Ovary (tissue), 9 donors: ENCODE results near the gene ST6GALNAC3. TPM values are rescaled to one million over a fixed set of nuclear protein-coding genes. Genes with fewer than 3 reads are reported as not detected.

Experiments used
- DNase-seq, 5 donors: peaks; one replicate each; pipeline ENCODE4 v3.0.0-alpha.2; 2019 to 2020
- H3K27ac ChIP-seq, 2 donors: fragments of 200-600 bp; one replicate each; pipeline versions ENCODE4 v1.5.1 to v1.8.0; 2019 to 2022
- H3K27me3 ChIP-seq: fragments of 200-600 bp; one replicate; pipeline ENCODE4 v1.8.0; 2022
- H3K36me3 ChIP-seq: fragments of 200-600 bp; sonication (generic); one replicate; pipeline ENCODE4 v1.5.1; 2019
- H3K4me1 ChIP-seq: one replicate; pipeline ENCODE4 v1.8.1; 2013; ENCODE audit warnings: mild to moderate bottlenecking, moderate library complexity; ENCODE audit not compliant: insufficient read depth
- H3K4me3 ChIP-seq: fragments of 200-600 bp; sonication (generic); one replicate; pipeline ENCODE4 v1.5.1; 2017
- H3K9me3 ChIP-seq, 2 donors: fragments of 200-600 bp in 1 of 2; sonication (generic) in 1 of 2; one replicate each; pipeline versions ENCODE4 v1.5.1 to v1.8.1; 2013 to 2019; ENCODE audit warnings: mild to moderate bottlenecking in 1 of 2, moderate library complexity in 1 of 2
- CTCF ChIP-seq, 3 donors: fragments of 450-650 bp in 2 of 3; fragments of 200-600 bp in 1 of 3; IDR thresholded peaks; one replicate each; pipeline versions ENCODE4 v1.5.1 to v1.8.0; 2016 to 2022; ENCODE audit warnings: antibody characterized with exemption in 3 of 3, mild to moderate bottlenecking in 1 of 3
- EP300 ChIP-seq: sonication (generic); formaldehyde crosslinking; IDR thresholded peaks from one replicate; pipeline ENCODE4 v1.6.1; 2017; ENCODE audit warnings: antibody characterized with exemption
- POLR2A ChIP-seq: fragments of 450-650 bp; IDR thresholded peaks from one replicate; pipeline ENCODE4 v1.6.1; 2017; ENCODE audit warnings: antibody characterized with exemption, mild to moderate bottlenecking, moderate library complexity
- WGBS, 3 donors: extraction: QIAGEN DNeasy Blood & Tissue Kit in 1 of 3; methylation state at CpG; one replicate each; pipeline versions ENCODE4 v1.1.5 to v1.1.7; 2013 to 2017; 5-methylcytosine and 5-hydroxymethylcytosine counted together
- intact Hi-C, 4 donors: fragments of 100-400 bp; cut with DNase I; formaldehyde crosslinking; loops; one replicate each; pipeline versions ENCODE4 v1.11.0 to v1.15.1; 2022 to 2023
- polyA plus RNA-seq, 2 donors: library from polyadenylated mRNA; stranded (reverse); fragments of 200-250 nt in 1 of 2; fragments of 350-450 nt in 1 of 2; fragmentation: Illumina TruSeq in 1 of 2; extraction: RNeasy Lipid Tissue Mini Kit (QIAGEN cat#74804) in 1 of 2; gene quantifications; one replicate each; pipeline ENCODE4 v1.2.3, GENCODE V29; 2013 to 2014
- total RNA-seq, 7 donors: library from RNA; depleted of rRNA in 2 of 7; stranded (reverse); fragments of >200 nt in 2 of 7; fragmentation: NEBNext Ultra II Directional in 3 of 7; extraction: Animal tissue kit (Norgen Biotek cat#: 25700) in 3 of 7; gene quantifications; one replicate each; pipeline versions ENCODE4 v1.1.0 to v1.2.4, GENCODE V29; 2016 to 2023
- donor health status: DM: no; HTN: no; CAD: no; lungs with moderate emphysema.
- donor health status: DM: no; HTN: no; CAD: no.
- donor health status: Bipolar disorder and iron deficiency.
- donor health status: DM: yes; HTN: yes; CAD: no.
- donor health status: DM: no; HTN: no; CAD: no.
- donor health status: DM: yes; HTN: yes; CAD: no.

ST6GALNAC3 gene
- total and polyA plus RNA-seq, 9 donors = 1.9 to 6.7 (median 4.0) TPM

GRCh38 chr1:76209648-76210047, 135.1 kb downstream of the ST6GALNAC3 start:
- WGBS, 3 donors = 76 to 85% (median 83%) methylated on average over 3 of the region's 3 CpGs

GRCh38 chr1:76210160-76210559, 135.6 kb downstream of the ST6GALNAC3 start:
- no peak for DNase-seq
- H3K27ac ChIP-seq = no peak overlapping the region
- no peaks in the 10 kb centered on the region for H3K27me3 ChIP-seq
- no peaks in the 10 kb centered on the region for H3K9me3 ChIP-seq
- intact Hi-C loops = no loop called here
- H3K4me1 ChIP-seq = no peaks in the 10 kb centered on the region
- no peak overlapping the region for H3K4me3 ChIP-seq
- no peaks in the 10 kb centered on the region for H3K36me3 ChIP-seq
- TF ChIP-seq POLR2A (no peak), CTCF (IDR thresholded peaks at IDR 0.05) (no peak)

More at GRCh38 chr1:76209648-76210047, 135.1 kb downstream of the ST6GALNAC3 start:
- DNase-seq = no peak
- intact Hi-C loops = no loop called here
- Histone ChIP-seq H3K27ac (no peak overlapping the region), H3K4me1 (no peaks in the 10 kb centered on the region), H3K27me3 (no peaks in the 10 kb centered on the region), H3K9me3 (no peaks in the 10 kb centered on the region), H3K36me3 (no peaks in the 10 kb centered on the region), H3K4me3 (no peak overlapping the region)
- TF ChIP-seq CTCF (IDR thresholded peaks at IDR 0.05) = no peak
- TF ChIP-seq POLR2A = no peak
- TF ChIP-seq EP300 = no peak

- TF ChIP-seq CTCF (IDR thresholded peaks at IDR 0.05) (no peak), EP300 (no peak), POLR2A (no peak)
- Histone ChIP-seq H3K27me3 (no peaks in the 10 kb centered on the region), H3K36me3 (no peaks in the 10 kb centered on the region), H3K27ac (no peak overlapping the region), H3K4me3 (no peak overlapping the region), H3K9me3 (no peaks in the 10 kb centered on the region), H3K4me1 (no peaks in the 10 kb centered on the region)
- intact Hi-C loops = no loop called here
- 93 to 95% (median 94%) methylated on average over 2 of the region's 2 CpGs for WGBS, 3 donors
- no peak for DNase-seq
These were observed 144.3 kb downstream of the ST6GALNAC3 start for GRCh38 chr1:76218888-76219287.

- H3K36me3 ChIP-seq = no peaks in the 10 kb centered on the region
- DNase-seq = no peak
- no peaks in the 10 kb centered on the region for H3K27me3 ChIP-seq
- 98 to 99% (median 98%) methylated on average over 3 of the region's 3 CpGs for WGBS, 3 donors
- no peak for TF ChIP-seq POLR2A
- no peak for TF ChIP-seq EP300
- no peak for TF ChIP-seq CTCF (IDR thresholded peaks at IDR 0.05)
- H3K4me1 ChIP-seq = no peaks in the 10 kb centered on the region
- no peaks in the 10 kb centered on the region for H3K9me3 ChIP-seq
- H3K4me3 ChIP-seq = no peak overlapping the region
- H3K27ac ChIP-seq = no peak overlapping the region
- intact Hi-C loops = no loop called here
These were observed 144.8 kb downstream of the ST6GALNAC3 start for GRCh38 chr1:76219366-76219818.
